ENCODE results near the gene SHROOM2. TPM values are rescaled to one million over a fixed set of nuclear protein-coding genes. Genes with fewer than 3 reads are reported as not detected.
"Not testable (repeated sequence)": the region's sequence is repeated elsewhere in the genome, so short reads cannot be mapped to it uniquely, and the experiment has no call there.

The SHROOM2 gene
- polyA plus RNA-seq, 12 donors, result 1.4 to 6.7 (median 1.8) TPM; not detected in 1

GRCh38 chrX:9775930-9776329 is 10.3 kb upstream of the SHROOM2 start:
- DNase-seq, result no peak

GRCh38 chrX:9781941-9782340 is 4.3 kb upstream of the SHROOM2 start:
- no peak for DNase-seq

GRCh38 chrX:9784332-9784731 is 1.9 kb upstream of the SHROOM2 start:
- no peak for DNase-seq

- DNase-seq, result no peak
Observed at GRCh38 chrX:9785254-9785943, 830 bp upstream of the SHROOM2 start.

GRCh38 chrX:9786798-9787635 is 788 bp downstream of the SHROOM2 start:
- DNase-seq, result no peak

- no peak for DNase-seq
Observed at GRCh38 chrX:9788911-9789310, 2.7 kb downstream of the SHROOM2 start.

- DNase-seq, result no peak
Observed at GRCh38 chrX:9789555-9789954, 3.3 kb downstream of the SHROOM2 start.

- no peak for DNase-seq
Observed at GRCh38 chrX:9790866-9791265, 4.6 kb downstream of the SHROOM2 start.

- no peak for DNase-seq
Observed at GRCh38 chrX:9794495-9794894, 8.3 kb downstream of the SHROOM2 start.

- DNase-seq, result no peak
Observed at GRCh38 chrX:9797384-9798360, 11.4 kb downstream of the SHROOM2 start.

- DNase-seq, result no peak
Observed at GRCh38 chrX:9802737-9803136, 16.5 kb downstream of the SHROOM2 start.

- DNase-seq, result no peak
Observed at GRCh38 chrX:9804444-9804843, 18.2 kb downstream of the SHROOM2 start.

GRCh38 chrX:9805956-9806355 is 19.7 kb downstream of the SHROOM2 start:
- DNase-seq, result no peak

- DNase-seq, result no peak
Observed at GRCh38 chrX:9807355-9808182, 21.3 kb downstream of the SHROOM2 start.

GRCh38 chrX:9809876-9810275 is 23.6 kb downstream of the SHROOM2 start:
- DNase-seq, result not testable (repeated sequence)

- not testable (repeated sequence) for DNase-seq
Observed at GRCh38 chrX:9811086-9811485, 24.9 kb downstream of the SHROOM2 start.

- DNase-seq, result no peak
Observed at GRCh38 chrX:9816084-9816700, 30.0 kb downstream of the SHROOM2 start.

- no peak for DNase-seq
Observed at GRCh38 chrX:9821572-9821971, 35.3 kb downstream of the SHROOM2 start.

GRCh38 chrX:9824554-9824953 is 38.3 kb downstream of the SHROOM2 start:
- DNase-seq, result no peak

- DNase-seq, result no peak
Observed at GRCh38 chrX:9825129-9825790, 39.0 kb downstream of the SHROOM2 start.
